H1 (cell line): ENCODE data around the gene CACNA2D4. TPM values are rescaled to one million over a fixed set of nuclear protein-coding genes. Genes with fewer than 3 reads are reported as not detected.

Experiments used
- CTCF ChIA-PET: fragments of 300-600 bp; sonication (Branson Sonifier 250); formaldehyde crosslinking; loops from one replicate; lab custom pipeline; 2021; ENCODE audit not compliant: partially characterized antibody; lab: Charles Lee
- POLR2A ChIA-PET: fragments of 300-600 bp; sonication (Branson Sonifier 250); formaldehyde crosslinking; loops from one replicate; lab custom pipeline; 2021; ENCODE audit warnings: inconsistent platforms; ENCODE audit not compliant: partially characterized antibody; lab: Charles Lee
- DNase-seq, 2 experiments: peaks; one replicate each; pipeline versions ENCODE4 v3.0.0 to v3.0.0-alpha.2; 2010 to 2022; ENCODE audit warnings: low spot score in 2 of 2, low read depth in 1 of 2, mixed read lengths in 1 of 2
- FAIRE-seq: peaks from 2 replicates; lab custom pipeline; 2011; peaks lifted over from hg19 to GRCh38; lab: Jason Lieb, UNC
- H2AFZ ChIP-seq: 2 replicates; pipeline ENCODE4 v1.8.1; 2012; ENCODE audit warnings: low read length, inconsistent platforms
- H2AK5ac ChIP-seq: 2 replicates; pipeline ENCODE4 v1.6.1; 2013; ENCODE audit warnings: low read depth, low read length
- H2BK120ac ChIP-seq: replicated peaks from 2 replicates; pipeline ENCODE3; 2013; ENCODE audit warnings: low read depth, low read length, inconsistent platforms
- H2BK12ac ChIP-seq: 2 replicates; pipeline ENCODE4 v1.6.1; 2013; ENCODE audit warnings: low read depth, low read length
- H2BK15ac ChIP-seq: 2 replicates; pipeline ENCODE4 v1.6.1; 2013; ENCODE audit warnings: low read length
- H2BK20ac ChIP-seq: 2 replicates; pipeline ENCODE4 v1.6.1; 2013; ENCODE audit warnings: low read length
- H2BK5ac ChIP-seq: 2 replicates; pipeline ENCODE4 v1.6.1; 2013; ENCODE audit warnings: low read depth, low read length
- H3K14ac ChIP-seq: 2 replicates; pipeline ENCODE4 v1.6.1; 2013; ENCODE audit warnings: inconsistent platforms; ENCODE audit not compliant: insufficient read length
- H3K18ac ChIP-seq: 2 replicates; pipeline ENCODE4 v1.6.1; 2013; ENCODE audit warnings: low read length; ENCODE audit errors: extremely low read depth
- H3K23ac ChIP-seq: 2 replicates; pipeline ENCODE4 v1.6.1; 2013; ENCODE audit warnings: inconsistent platforms; ENCODE audit not compliant: insufficient read length
- H3K23me2 ChIP-seq: 2 replicates; pipeline ENCODE4 v1.6.1; 2013; ENCODE audit warnings: low read depth, low read length
- H3K27ac ChIP-seq: 2 replicates; pipeline ENCODE4 v1.6.1; 2011; ENCODE audit warnings: low read depth, low read length, inconsistent platforms
- H3K27me3 ChIP-seq, 4 experiments: replicated peaks in 1 of 4; 1 replicate in 1 of 4; 2 replicates in 3 of 4; pipeline versions ENCODE4 v1.6.1 to v1.8.1; 2011 to 2013; ENCODE audit warnings: low read length in 3 of 4, mild to moderate bottlenecking in 3 of 4, inconsistent platforms in 2 of 4, mixed read lengths in 2 of 4, moderate library complexity in 1 of 4; ENCODE audit not compliant: control insufficient read depth in 3 of 4, insufficient read depth in 3 of 4; ENCODE audit errors: extremely low read depth in 1 of 4
- H3K36me3 ChIP-seq, 4 experiments: 2 replicates each; pipeline versions ENCODE4 v1.6.1 to v1.8.1; 2011 to 2013; ENCODE audit warnings: mild to moderate bottlenecking in 4 of 4, low read length in 3 of 4, moderate library complexity in 2 of 4, control low read depth in 1 of 4, inconsistent platforms in 1 of 4; ENCODE audit not compliant: insufficient read depth in 4 of 4, control insufficient read depth in 2 of 4
- H3K4ac ChIP-seq: replicated peaks from 2 replicates; pipeline ENCODE3; 2013; ENCODE audit warnings: low read length, low read depth, mixed read lengths, inconsistent platforms; ENCODE audit not compliant: insufficient read length
- H3K4me1 ChIP-seq, 4 experiments: replicated peaks in 1 of 4; 1 replicate in 1 of 4; 2 replicates in 3 of 4; pipeline versions ENCODE4 v1.6.1 to v1.8.1; 2011 to 2013; ENCODE audit warnings: low read length in 3 of 4, inconsistent platforms in 2 of 4, mixed read lengths in 1 of 4; ENCODE audit not compliant: insufficient read depth in 4 of 4, control insufficient read depth in 3 of 4
- H3K4me2 ChIP-seq, 2 experiments: 2 replicates each; pipeline versions ENCODE4 v1.6.1 to v1.8.1; 2011 to 2013; ENCODE audit warnings: low read depth in 2 of 2, low read length in 2 of 2, control low read depth in 1 of 2, inconsistent platforms in 1 of 2, mild to moderate bottlenecking in 1 of 2; ENCODE audit not compliant: insufficient read depth in 1 of 2
- H3K4me3 ChIP-seq, 4 experiments: fragments of 200-600, 300-600 bp in 1 of 4; sonication (generic), shearing (Covaris generic), sonication (Bioruptor Twin) in 1 of 4; 2 replicates each; pipeline versions ENCODE4 v1.5.1 to v1.8.1; 2011 to 2016; ENCODE audit warnings: low read length in 4 of 4, low read depth in 3 of 4, control low read depth in 2 of 4, inconsistent platforms in 2 of 4, mild to moderate bottlenecking in 2 of 4, mixed read lengths in 1 of 4, moderate library complexity in 1 of 4; ENCODE audit not compliant: insufficient read depth in 2 of 4; ENCODE audit errors: extremely low read depth in 1 of 4
- H3K56ac ChIP-seq: replicated peaks from 2 replicates; pipeline ENCODE3; 2013; ENCODE audit warnings: low read depth, mild to moderate bottlenecking, mixed read lengths, low read length, inconsistent platforms; ENCODE audit not compliant: insufficient read length
- H3K79me1 ChIP-seq: 2 replicates; pipeline ENCODE4 v1.6.1; 2013; ENCODE audit warnings: low read depth, low read length, control low read depth
- H3K79me2 ChIP-seq, 2 experiments: 2 replicates each; pipeline versions ENCODE4 v1.6.1 to v1.8.1; 2012 to 2013; ENCODE audit warnings: low read length in 2 of 2, mild to moderate bottlenecking in 2 of 2, inconsistent platforms in 1 of 2; ENCODE audit not compliant: insufficient read depth in 2 of 2, control insufficient read depth in 1 of 2
- H3K9ac ChIP-seq, 4 experiments: replicated peaks in 1 of 4; 1 replicate in 1 of 4; 2 replicates in 3 of 4; pipeline versions ENCODE4 v1.6.1 to v1.8.1; 2011 to 2013; ENCODE audit warnings: low read depth in 3 of 4, low read length in 3 of 4, control low read depth in 2 of 4, mild to moderate bottlenecking in 2 of 4, moderate library complexity in 2 of 4, inconsistent platforms in 1 of 4; ENCODE audit errors: extremely low read depth in 1 of 4
- H3K9me3 ChIP-seq, 2 experiments: 2 replicates each; pipeline versions ENCODE4 v1.6.1 to v1.8.1; 2012 to 2013; ENCODE audit warnings: mild to moderate bottlenecking in 2 of 2, moderate library complexity in 2 of 2, control low read depth in 1 of 2, inconsistent platforms in 1 of 2, low read depth in 1 of 2, low read length in 1 of 2, mixed read lengths in 1 of 2; ENCODE audit not compliant: insufficient read depth in 2 of 2
- H4K20me1 ChIP-seq, 2 experiments: replicated peaks in 1 of 2; 2 replicates each; pipeline versions ENCODE3 to v1.8.1; 2011 to 2013; ENCODE audit warnings: inconsistent platforms in 2 of 2, low read length in 2 of 2, mild to moderate bottlenecking in 1 of 2; ENCODE audit not compliant: insufficient read depth in 2 of 2, control insufficient read depth in 1 of 2
- H4K5ac ChIP-seq: 2 replicates; pipeline ENCODE4 v1.6.1; 2013; ENCODE audit warnings: low read length, low read depth, mixed read lengths, inconsistent platforms; ENCODE audit not compliant: insufficient read length
- H4K8ac ChIP-seq: 2 replicates; pipeline ENCODE4 v1.8.0; 2013; ENCODE audit warnings: mild to moderate bottlenecking, moderate library complexity, low read length, inconsistent platforms; ENCODE audit not compliant: insufficient read depth; ENCODE audit errors: extremely low read depth
- H4K91ac ChIP-seq: replicated peaks from 2 replicates; pipeline ENCODE3; 2013; ENCODE audit warnings: low read length, mixed read lengths, inconsistent platforms; ENCODE audit not compliant: insufficient read length
- CHD1 ChIP-seq: IDR thresholded peaks from 2 replicates; pipeline ENCODE4 v1.6.1; 2012; ENCODE audit warnings: low read depth, low read length, improper control_type of control experiment
- GABPA ChIP-seq: IDR thresholded peaks from 2 replicates; pipeline ENCODE4 v1.6.1; 2011; ENCODE audit warnings: mild to moderate bottlenecking, low read length, moderate library complexity, borderline replicate concordance; ENCODE audit not compliant: insufficient read depth
- JUND ChIP-seq: IDR thresholded peaks from 2 replicates; pipeline ENCODE4 v1.6.1; 2011; ENCODE audit warnings: mild to moderate bottlenecking, improper control_type of control experiment, low read length
- POU5F1 ChIP-seq: IDR thresholded peaks from 2 replicates; pipeline ENCODE4 v1.6.1; 2011; ENCODE audit warnings: low read depth, mild to moderate bottlenecking, low read length, moderate library complexity
- WGBS, 2 experiments: shearing (Covaris generic) in 1 of 2; methylation state at CpG; one replicate each; pipeline versions ENCODE4 v1.1.6 to v1.1.7; 2013 to 2015; ENCODE audit warnings: low lambda C conversion rate in 2 of 2, mixed read lengths in 2 of 2, inconsistent platforms in 1 of 2, low coverage in 1 of 2, missing lambda C conversion rate in 1 of 2; ENCODE audit not compliant: insufficient replicate concordance in 2 of 2, insufficient coverage in 1 of 2, insufficient read length in 1 of 2; ENCODE audit errors: extremely low coverage in 1 of 2, missing lambda C conversion rate in 1 of 2; 5-methylcytosine and 5-hydroxymethylcytosine counted together
- polyA plus RNA-seq, 7 experiments: library from polyadenylated mRNA; depleted of rRNA in 3 of 7; stranded (reverse) in 5 of 7; unstranded in 2 of 7; fragments of >200 nt in 5 of 7; fragments of 200-250 nt in 2 of 7; gene quantifications; 1 replicate in 5 of 7; 2 replicates in 1 of 7; 4 replicates in 1 of 7; pipeline versions ENCODE4 v1.2.1 to v1.2.3, GENCODE V29; 2011 to 2013; ENCODE audit warnings: missing spikeins in 2 of 7, mixed read lengths in 2 of 7
- total RNA-seq: library from RNA; stranded (reverse); fragmentation: NEBNext Ultra II Directional; extraction: Animal tissue kit (Norgen Biotek cat#: 25700); gene quantifications from 2 replicates; pipeline ENCODE4 v1.2.1, GENCODE V29; 2021

Gene CACNA2D4
- total and polyA plus RNA-seq, 2 of the 8 experiments (the other 6 are each of a cell fraction or from before 2014, with no cell fraction given), result 0.44 to 0.88 TPM

GRCh38 chr12:1808798-1809480, 109.5 kb downstream of the CACNA2D4 start:
- Histone ChIP-seq H2BK12ac (peak overlapping the region; percentile 75; the same call in 1 of the 2 replicates), H3K56ac (no peak overlapping the region), H2BK5ac (no peak overlapping the region), H3K23ac (no peak overlapping the region), H2BK20ac (no peak overlapping the region), H3K23me2 (no peaks in the 10 kb centered on the region; the same call in 1 of the 2 replicates), H3K27me3 (no peaks in the 10 kb centered on the region), H2AFZ (no peak overlapping the region), H3K27ac (no peak overlapping the region), H4K8ac (peak overlapping the region; percentile 22; the same call in 1 of the 2 replicates), H3K9me3 (no peaks in the 10 kb centered on the region), H3K79me2 (no peaks in the 10 kb centered on the region), H3K4me3 (no peak overlapping the region), H3K9ac (no peak overlapping the region), H4K5ac (no peak overlapping the region), H3K18ac (no peak overlapping the region; the same call in 1 of the 2 replicates), H3K79me1 (no peaks in the 10 kb centered on the region), H3K4ac (no peak overlapping the region), H2AK5ac (no peak overlapping the region), H3K36me3 (no peaks in the 10 kb centered on the region), H3K14ac (no peak overlapping the region), H2BK120ac (no peak overlapping the region), H4K20me1 (peaks cover 0 to 2% of the 10 kb centered on the region in 2 experiments), H3K4me1 (peaks cover 0 to 2% (median 0%) of the 10 kb centered on the region in 4 experiments; a peak in 1 of 7 replicates), H2BK15ac (no peak overlapping the region), H3K4me2 (no peak overlapping the region), H4K91ac (no peak overlapping the region)
- 91% methylated on average over 22 of the region's 22 CpGs; no CpG with 5 or more reads in 1 of the 2 experiments for WGBS, 2 experiments
- no peak for TF ChIP-seq CHD1
- no peak for TF ChIP-seq POU5F1
- TF ChIP-seq JUND, result no peak
- TF ChIP-seq GABPA, result no peak
- CTCF ChIA-PET, result interaction anchor here (0.7 to 3.3 kb wide), 5 partner anchors 9 to 131 kb away, joined by 3 to 27 read pairs (median 3); no protein-coding TSS in a partner anchor
- FAIRE-seq (no peak), DNase-seq (no peak)
- POLR2A ChIA-PET, result no interaction called here
